Ectodermal cell (in vitro differentiated cells): ENCODE data around the gene GOLGA6L10.
"Not testable (repeated sequence)": the region's sequence is repeated elsewhere in the genome, so short reads cannot be mapped to it uniquely, and the experiment has no call there.

Source experiments
- H3K27ac ChIP-seq: 2 replicates; pipeline ENCODE4 v1.7.0; 2013; ENCODE audit warnings: mild to moderate bottlenecking, low read depth, low read length; ENCODE audit not compliant: insufficient read depth, poor library complexity, severe bottlenecking
- H3K27me3 ChIP-seq: 2 replicates; pipeline ENCODE4 v1.7.0; 2013; ENCODE audit warnings: mild to moderate bottlenecking, low read length; ENCODE audit not compliant: insufficient read depth, control insufficient read depth, poor library complexity, severe bottlenecking
- H3K36me3 ChIP-seq: one replicate; pipeline ENCODE4 v1.7.0; 2013; ENCODE audit warnings: low read length; ENCODE audit not compliant: control insufficient read depth, insufficient read depth
- H3K4me1 ChIP-seq: one replicate; pipeline ENCODE4 v1.7.0; 2013; ENCODE audit warnings: low read length; ENCODE audit not compliant: control insufficient read depth, insufficient read depth
- H3K4me3 ChIP-seq: 2 replicates; pipeline ENCODE4 v1.7.0; 2013; ENCODE audit warnings: low read depth, low read length, control low read depth; ENCODE audit not compliant: insufficient read depth
- H3K9me3 ChIP-seq: 2 replicates; pipeline ENCODE4 v1.7.0; 2013; ENCODE audit warnings: mild to moderate bottlenecking, low read length, moderate library complexity; ENCODE audit not compliant: control insufficient read depth
- WGBS, 2 experiments: methylation state at CpG; one replicate each; pipeline ENCODE4 v1.1.7; 2013; ENCODE audit warnings: missing lambda C conversion rate in 2 of 2; 5-methylcytosine and 5-hydroxymethylcytosine counted together

GOLGA6L10 gene

GRCh38 chr15:82312586-82313349 is 36.5 kb downstream of the GOLGA6L10 start:
- 74 to 75% methylated on average over 8 of the region's 8 CpGs for WGBS, 2 experiments
- Histone ChIP-seq H3K4me3 (no peak overlapping the region), H3K9me3 (no peaks in the 10 kb centered on the region), H3K27me3 (no peaks in the 10 kb centered on the region), H3K36me3 (no peaks in the 10 kb centered on the region), H3K27ac (no peak overlapping the region), H3K4me1 (no peaks in the 10 kb centered on the region)

DNA sequence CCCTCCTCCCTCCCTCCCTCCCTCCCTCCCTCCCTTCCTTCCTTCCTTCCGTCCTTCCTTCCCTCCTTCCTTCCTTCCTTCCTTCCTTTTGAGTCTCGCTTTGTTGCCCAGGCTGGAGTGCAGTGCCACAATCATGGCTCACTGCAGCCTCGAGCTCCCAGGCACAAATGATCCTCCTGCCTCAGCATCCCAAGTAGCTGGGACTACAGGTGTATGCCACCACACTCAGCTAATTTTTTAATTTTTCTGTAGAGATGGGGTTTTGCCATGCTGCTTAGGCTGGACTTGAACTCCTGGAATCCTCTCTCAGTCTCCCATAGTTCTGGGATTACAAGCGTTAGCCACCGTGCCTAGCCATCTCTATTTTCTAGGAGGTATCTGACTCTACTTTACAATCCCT is 38.0 kb downstream of the GOLGA6L10 start:
- H3K4me3 ChIP-seq, H3K27ac ChIP-seq, H3K4me1 ChIP-seq, H3K27me3 ChIP-seq, H3K9me3 ChIP-seq, H3K36me3 ChIP-seq: not testable (repeated sequence)
- 84 to 87% methylated on average over 5 of the region's 5 CpGs for WGBS, 2 experiments

- Histone ChIP-seq H3K4me3 (no peak overlapping the region), H3K4me1 (no peaks in the 10 kb centered on the region), H3K9me3 (no peaks in the 10 kb centered on the region), H3K36me3 (no peaks in the 10 kb centered on the region), H3K27ac (no peak overlapping the region), H3K27me3 (no peaks in the 10 kb centered on the region)
- 80 to 94% methylated on average over 1 to 2 of the region's 2 CpGs for WGBS, 2 experiments
Observed at GRCh38 chr15:82309802-82310201, 39.5 kb downstream of the GOLGA6L10 start.

DNA sequence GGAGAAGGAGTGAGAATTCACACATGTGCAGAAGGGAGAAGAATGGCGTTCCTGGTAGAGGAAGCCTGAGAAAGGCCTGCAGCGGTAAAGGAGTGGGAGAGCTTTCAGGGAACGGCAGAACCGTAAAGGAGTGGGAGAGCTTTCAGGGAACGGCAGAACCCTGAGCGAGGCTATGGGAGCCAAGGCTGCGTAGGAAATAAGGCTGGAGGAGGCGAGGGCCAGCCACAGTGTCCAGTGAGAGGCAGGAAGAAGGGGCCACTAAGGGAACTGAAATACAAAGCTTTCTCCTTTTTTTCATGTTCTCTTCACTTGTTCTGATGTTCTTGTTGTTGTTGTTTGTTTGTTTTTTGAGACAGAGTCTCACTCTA is 41.6 kb downstream of the GOLGA6L10 start:
- 93 to 94% methylated on average over 8 of the region's 8 CpGs for WGBS, 2 experiments
- no peaks in the 10 kb centered on the region for H3K9me3 ChIP-seq
- no peak overlapping the region for H3K4me3 ChIP-seq
- H3K27me3 ChIP-seq = no peaks in the 10 kb centered on the region
- H3K36me3 ChIP-seq = no peaks in the 10 kb centered on the region
- H3K27ac ChIP-seq = no peak overlapping the region
- no peaks in the 10 kb centered on the region for H3K4me1 ChIP-seq

- Histone ChIP-seq H3K9me3 (no peaks in the 10 kb centered on the region), H3K27ac (no peak overlapping the region), H3K4me1 (no peaks in the 10 kb centered on the region), H3K27me3 (no peaks in the 10 kb centered on the region), H3K4me3 (no peak overlapping the region), H3K36me3 (no peaks in the 10 kb centered on the region)
- 87 to 89% methylated on average over 16 of the region's 16 CpGs for WGBS, 2 experiments
Observed at GRCh38 chr15:82306791-82307713, 42.2 kb downstream of the GOLGA6L10 start.

DNA sequence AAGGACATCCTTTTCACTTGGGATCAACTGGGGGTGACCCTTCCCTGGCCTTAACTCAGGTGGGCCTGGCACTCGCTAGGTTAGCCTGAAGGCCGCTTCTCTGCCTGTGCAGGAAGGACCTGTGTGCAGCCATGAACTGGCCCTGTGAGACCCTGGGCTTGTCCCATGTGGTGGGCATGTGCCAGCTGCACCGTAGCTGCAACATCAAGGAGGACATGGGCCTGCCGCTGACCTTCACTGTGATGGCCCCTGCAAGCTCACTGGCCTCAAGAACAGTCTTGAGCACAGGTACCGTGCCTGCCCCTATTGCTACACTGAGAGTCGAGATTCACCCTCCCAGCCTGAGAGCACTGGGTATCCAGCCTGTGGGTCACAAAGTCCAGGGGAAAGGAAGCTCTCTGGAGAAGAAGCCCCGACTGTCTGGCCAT is 43.6 kb downstream of the GOLGA6L10 start:
- H3K36me3 ChIP-seq = no peaks in the 10 kb centered on the region
- H3K27ac ChIP-seq = no peak overlapping the region
- H3K4me3 ChIP-seq = no peak overlapping the region
- H3K9me3 ChIP-seq = no peaks in the 10 kb centered on the region
- 92 to 93% methylated on average over 7 of the region's 7 CpGs for WGBS, 2 experiments
- H3K27me3 ChIP-seq = no peaks in the 10 kb centered on the region
- no peaks in the 10 kb centered on the region for H3K4me1 ChIP-seq

- no peak overlapping the region for H3K27ac ChIP-seq
- no peaks in the 10 kb centered on the region for H3K27me3 ChIP-seq
- H3K36me3 ChIP-seq = no peaks in the 10 kb centered on the region
- no peaks in the 10 kb centered on the region for H3K4me1 ChIP-seq
- H3K4me3 ChIP-seq = no peak overlapping the region
- H3K9me3 ChIP-seq = no peaks in the 10 kb centered on the region
- 89% methylated on average over 4 of the region's 4 CpGs for WGBS, 2 experiments
Observed at GRCh38 chr15:82304778-82305090, 44.5 kb downstream of the GOLGA6L10 start.

DNA sequence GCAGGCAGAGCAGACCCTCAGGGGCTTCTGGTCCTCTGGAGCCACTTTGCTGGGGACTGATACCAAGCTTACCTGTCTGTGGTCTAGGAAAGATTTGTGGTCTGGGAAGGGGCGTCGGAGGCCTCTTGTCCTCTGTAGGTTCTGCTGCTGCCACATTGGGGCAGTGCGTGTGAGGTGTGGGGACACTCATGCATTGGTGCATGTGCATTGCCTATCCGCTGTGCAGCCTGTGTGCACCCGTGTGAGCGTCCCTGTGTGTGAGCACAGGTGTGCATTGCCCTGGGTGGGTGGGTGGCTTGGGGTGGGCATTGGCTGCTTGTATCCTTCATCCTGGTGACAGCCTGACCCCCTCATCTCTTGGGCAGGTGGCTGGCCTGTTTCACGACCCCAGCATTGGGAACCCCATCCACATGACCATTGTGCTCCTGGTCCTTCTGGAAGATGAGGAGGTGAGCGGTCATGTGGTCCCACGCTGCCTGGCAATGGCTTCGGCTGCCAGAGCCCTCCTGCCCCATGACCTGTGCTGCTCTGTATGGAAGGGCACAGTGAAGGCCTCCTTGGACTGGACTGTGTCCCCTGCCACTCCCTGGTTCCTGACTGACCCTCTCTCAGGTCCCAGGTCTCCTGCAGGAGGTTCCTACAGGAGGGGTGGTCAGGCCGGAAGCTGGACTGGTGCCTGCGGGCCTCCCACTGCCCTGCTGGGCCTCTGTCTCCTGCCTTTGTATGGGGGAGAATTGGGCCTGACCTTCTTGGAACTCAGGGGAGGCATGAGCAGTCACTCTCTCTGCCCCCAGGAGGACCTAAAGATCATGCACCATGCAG is 45.1 kb downstream of the GOLGA6L10 start:
- H3K9me3 ChIP-seq = no peaks in the 10 kb centered on the region
- H3K4me1 ChIP-seq = no peaks in the 10 kb centered on the region
- H3K27me3 ChIP-seq = no peaks in the 10 kb centered on the region
- 92 to 93% methylated on average over 12 of the region's 12 CpGs for WGBS, 2 experiments
- H3K36me3 ChIP-seq = no peaks in the 10 kb centered on the region
- no peak overlapping the region for H3K4me3 ChIP-seq
- H3K27ac ChIP-seq = no peak overlapping the region

GRCh38 chr15:82301296-82302016 is 47.8 kb downstream of the GOLGA6L10 start:
- no peak overlapping the region for H3K27ac ChIP-seq
- no peaks in the 10 kb centered on the region for H3K27me3 ChIP-seq
- no peaks in the 10 kb centered on the region for H3K4me1 ChIP-seq
- 82 to 88% methylated on average over 3 of the region's 3 CpGs for WGBS, 2 experiments
- no peak overlapping the region for H3K4me3 ChIP-seq
- H3K9me3 ChIP-seq = no peaks in the 10 kb centered on the region
- H3K36me3 ChIP-seq = no peaks in the 10 kb centered on the region
